Activated CD4-positive, alpha-beta T cell treated with anti-CD3 and anti-CD28 coated beads, Interleukin-2, amount 10 ng/mL, durations not matched to agents 7 days and 5 days (primary cell): ENCODE measurements around the gene PHKG2. TPM values are rescaled to one million over a fixed set of nuclear protein-coding genes. Genes with fewer than 3 reads are reported as not detected.

ENCODE experiments used
- total RNA-seq, 2 experiments: library from RNA; stranded (reverse); gene quantifications; one replicate each; pipeline ENCODE4 v1.2.3, GENCODE V29; 2021

PHKG2 gene
- total RNA-seq, 2 experiments from 2014 or later = 41.1 to 43.4 TPM

Other genes with a start within 250 kb of the PHKG2 start
- 1 to 10 TPM; 1.9 to 2.6 TPM for gene ZNF768, start 221.9 kb upstream of the PHKG2 start, total RNA-seq
- 10 to 100 TPM; 10.4 to 11.8 TPM for gene ZNF747, start 213.6 kb upstream of the PHKG2 start, total RNA-seq
- gene ZNF764, start 190.1 kb upstream of the PHKG2 start, total RNA-seq = 10 to 100 TPM; 17.5 to 18.2 TPM
- 10 to 100 TPM; 13.3 to 13.8 TPM for gene ZNF688, start 176.7 kb upstream of the PHKG2 start, total RNA-seq
- 10 to 100 TPM; 17.0 to 18.3 TPM for gene ZNF785, start 162.7 kb upstream of the PHKG2 start, total RNA-seq
- 10 to 100 TPM; 12.8 to 13.8 TPM for gene ZNF689, start 138.0 kb upstream of the PHKG2 start, total RNA-seq
- gene PRR14, start 97.5 kb upstream of the PHKG2 start, total RNA-seq = 10 to 100 TPM; 78.6 to 80.1 TPM
- gene FBRS, start 90.0 kb upstream of the PHKG2 start, total RNA-seq = 100 to 1,000 TPM in 1 of 2 experiments, 10 to 100 TPM in 1; 88.9 to 109 TPM
- gene SRCAP, start 49.3 kb upstream of the PHKG2 start, total RNA-seq = 10 to 100 TPM; 81.7 to 86.1 TPM
- 1 to 10 TPM; 2.2 to 3.0 TPM for gene CFAP119, start 13.6 kb downstream of the PHKG2 start, total RNA-seq
- gene RNF40, start 13.9 kb downstream of the PHKG2 start, total RNA-seq = 100 to 1,000 TPM in 1 of 2 experiments, 10 to 100 TPM in 1; 81.9 to 101 TPM
- gene ZNF629, start 38.8 kb downstream of the PHKG2 start, total RNA-seq = 1 to 10 TPM; 1.4 TPM
- gene BCL7C, start 145.7 kb downstream of the PHKG2 start, total RNA-seq = 10 to 100 TPM; 21.8 to 22.1 TPM
- gene CTF1, start 148.2 kb downstream of the PHKG2 start, total RNA-seq = under 1 TPM; 0.22 to 0.31 TPM
- gene FBXL19, start 175.1 kb downstream of the PHKG2 start, total RNA-seq = 10 to 100 TPM; 21.7 to 22.4 TPM
- gene ORAI3, start 200.6 kb downstream of the PHKG2 start, total RNA-seq = 10 to 100 TPM; 18.4 to 19.0 TPM
- gene SETD1A, start 209.3 kb downstream of the PHKG2 start, total RNA-seq = 10 to 100 TPM; 26.5 to 26.6 TPM
- gene HSD3B7, start 236.8 kb downstream of the PHKG2 start, total RNA-seq = 1 to 10 TPM; 3.4 to 3.5 TPM